ENCODE data around the gene PNLIPRP1.

The PNLIPRP1 gene

GRCh38 chr10:116590590-116591444 lies at the start of gene PNLIPRP1:
TSS of gene PNLIPRP1 (plus strand) at chr10:116590959. CDS start at chr10:116591130, 171 bp downstream.
- DNase-seq, result no peak

DNA sequence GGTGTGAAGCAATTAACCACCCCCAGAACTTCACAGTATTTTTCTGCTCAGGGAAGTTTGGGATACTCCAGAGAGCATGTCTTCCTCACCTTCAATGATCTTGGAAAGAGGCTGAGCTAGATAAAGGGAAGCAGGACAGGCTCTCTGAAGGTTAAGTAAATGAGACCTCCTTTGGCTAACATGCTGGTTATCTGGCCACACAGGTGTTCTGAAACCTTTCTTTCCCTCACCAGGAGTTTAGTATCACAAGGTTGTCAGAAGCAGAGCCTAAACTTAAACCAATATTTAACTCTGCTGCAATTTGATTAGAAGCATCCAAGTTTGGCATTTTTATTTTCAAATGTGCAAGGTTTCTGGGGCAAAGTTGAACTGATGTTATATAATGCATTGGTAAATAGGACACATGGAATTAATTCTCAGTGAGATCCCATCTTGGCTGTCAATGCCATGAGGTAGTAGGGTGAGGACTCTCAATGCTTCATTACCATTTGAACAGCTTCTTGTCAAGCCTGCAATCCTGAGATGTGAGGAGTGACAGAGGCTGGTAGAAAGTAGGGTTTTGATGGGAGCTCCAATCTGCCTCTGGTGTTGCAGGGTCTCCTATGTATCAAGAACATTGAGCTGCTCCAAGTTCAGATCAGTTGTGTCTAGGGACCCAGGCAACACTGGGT lies 48.6 kb upstream of the PNLIPRP1 start:
- DNase-seq, result no peak

- DNase-seq, result no peak
These were observed 45.6 kb upstream of the PNLIPRP1 start for GRCh38 chr10:116545122-116545521.

- DNase-seq, result no peak
These were observed 45.0 kb upstream of the PNLIPRP1 start, which contains the start of gene PNLIP for GRCh38 chr10:116545756-116546155. TSS of gene PNLIP (plus strand) at chr10:116545931. CDS start at chr10:116546093, 162 bp downstream.

- DNase-seq, result no peak
These were observed 42.5 kb upstream of the PNLIPRP1 start for GRCh38 chr10:116548301-116548700.

- no peak for DNase-seq
These were observed 37.3 kb upstream of the PNLIPRP1 start for GRCh38 chr10:116553378-116553980.

GRCh38 chr10:116554628-116555027 lies 36.1 kb upstream of the PNLIPRP1 start:
- DNase-seq, result no peak

- no peak for DNase-seq
These were observed 34.9 kb upstream of the PNLIPRP1 start for GRCh38 chr10:116555880-116556279.

- DNase-seq, result no peak
These were observed 33.4 kb upstream of the PNLIPRP1 start for GRCh38 chr10:116557305-116557880.

GRCh38 chr10:116565534-116565933 lies 25.2 kb upstream of the PNLIPRP1 start:
- no peak for DNase-seq

- no peak for DNase-seq
These were observed 23.8 kb upstream of the PNLIPRP1 start for GRCh38 chr10:116566932-116567331.

- no peak for DNase-seq
These were observed 23.4 kb upstream of the PNLIPRP1 start for GRCh38 chr10:116567335-116567734.

DNA sequence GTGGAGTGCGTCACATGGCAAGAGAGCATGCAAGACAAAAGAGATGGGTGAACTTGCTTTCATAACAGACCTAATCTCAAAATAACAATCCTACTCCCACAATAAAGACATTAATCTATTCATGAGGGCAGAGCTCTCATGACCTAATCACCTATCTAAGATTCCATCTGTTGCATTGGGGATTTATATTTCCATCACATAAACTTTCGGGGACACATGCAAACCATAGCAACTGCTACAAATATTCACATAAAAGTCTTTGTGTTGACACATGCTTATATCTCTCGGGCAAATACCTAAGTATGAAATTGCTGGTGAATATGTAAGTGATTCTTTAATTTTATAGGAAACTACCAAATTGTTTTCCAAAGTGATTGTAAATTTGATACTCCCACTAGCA lies 16.0 kb upstream of the PNLIPRP1 start:
- no peak for DNase-seq

- no peak for DNase-seq
These were observed 2.7 kb upstream of the PNLIPRP1 start for GRCh38 chr10:116587878-116588591.

- no peak for DNase-seq
These were observed 1.8 kb upstream of the PNLIPRP1 start for GRCh38 chr10:116588995-116589394.

DNA sequence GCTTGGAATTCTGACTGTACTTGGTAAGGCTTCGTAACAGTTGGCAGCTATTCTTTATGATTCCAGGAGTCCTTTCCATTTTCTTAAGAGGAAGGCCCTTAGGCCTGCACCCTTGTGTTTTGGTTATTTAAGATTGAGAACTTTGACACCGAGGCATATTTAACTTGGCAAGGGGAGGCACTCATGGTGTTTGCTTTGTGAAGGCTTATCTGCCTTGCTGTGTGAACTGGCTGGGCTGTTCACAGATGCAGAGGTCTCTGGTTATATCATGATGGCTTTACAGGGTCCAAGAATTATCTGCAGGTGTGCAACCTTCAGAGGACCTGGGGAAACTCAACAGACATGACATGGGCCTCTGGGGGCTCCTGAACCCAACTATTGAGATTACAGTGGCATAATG lies 833 bp upstream of the PNLIPRP1 start:
- DNase-seq, result no peak

DNA sequence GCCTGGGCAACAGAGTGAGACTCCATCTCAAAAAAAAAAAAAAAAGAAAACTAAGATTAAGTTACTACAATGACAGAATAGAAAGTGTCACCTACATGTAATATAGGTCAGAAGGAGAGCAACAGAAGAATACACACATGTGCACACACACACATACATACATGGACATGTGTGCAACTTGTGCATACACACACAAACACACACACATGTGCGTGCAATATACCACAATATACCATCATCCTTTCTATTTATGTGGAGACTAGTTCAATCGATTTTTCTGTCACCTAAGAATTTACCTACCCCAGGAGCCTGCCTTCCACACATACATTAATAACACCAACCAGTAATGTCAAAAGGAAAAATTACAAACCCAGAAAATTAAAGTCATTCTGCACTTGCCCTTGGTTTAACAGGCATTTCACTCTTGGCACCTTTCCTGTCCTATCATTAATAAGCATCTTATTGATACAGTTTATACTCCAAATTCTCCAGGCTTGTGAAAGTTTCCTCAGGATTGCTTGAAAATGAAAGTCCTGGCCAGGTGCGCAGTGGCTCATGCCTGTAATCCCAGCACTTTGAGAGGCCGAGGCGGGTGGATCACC lies 2.5 kb downstream of the PNLIPRP1 start:
- DNase-seq, result no peak

DNA sequence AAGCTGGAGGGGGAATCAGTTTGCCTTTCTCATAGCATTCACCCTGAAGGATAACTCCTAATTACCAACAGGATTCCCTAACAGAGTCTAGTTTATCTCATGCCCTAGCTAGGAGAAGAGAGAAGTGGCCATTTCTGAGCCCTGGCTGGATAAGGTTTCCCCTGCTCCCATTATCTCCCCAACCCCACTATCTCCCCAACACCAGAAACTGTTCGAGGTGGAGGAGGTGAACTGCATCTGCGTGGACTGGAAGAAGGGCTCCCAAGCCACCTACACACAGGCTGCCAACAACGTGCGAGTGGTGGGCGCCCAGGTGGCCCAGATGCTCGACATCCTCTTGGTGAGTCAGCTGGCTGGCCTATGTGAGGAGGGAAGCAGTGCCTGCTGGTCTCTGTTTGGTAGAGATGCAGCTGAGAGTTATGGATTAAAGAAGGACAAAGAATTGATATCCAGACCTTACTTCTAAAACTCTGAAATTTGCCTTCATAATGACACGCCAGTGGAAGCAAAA lies 3.8 kb downstream of the PNLIPRP1 start:
- no peak for DNase-seq

GRCh38 chr10:116596062-116596461 lies 5.3 kb downstream of the PNLIPRP1 start:
- DNase-seq, result no peak

DNA sequence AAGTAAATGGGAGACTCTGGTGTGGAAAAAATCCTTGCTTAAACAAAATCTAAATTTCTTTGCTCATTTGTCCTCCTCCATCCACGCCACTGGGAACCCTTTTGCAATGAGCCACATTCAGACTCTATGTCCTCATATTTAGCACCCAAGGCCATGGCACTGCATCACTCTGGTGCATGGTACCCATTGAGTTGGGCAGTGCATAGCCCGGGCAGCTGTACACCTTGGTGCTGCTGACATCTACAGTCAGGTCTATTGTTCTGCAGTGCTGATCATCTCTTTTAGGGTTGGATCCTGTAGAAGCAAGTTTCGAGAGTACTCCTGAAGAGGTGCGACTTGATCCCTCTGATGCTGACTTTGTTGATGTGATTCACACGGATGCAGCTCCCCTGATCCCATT lies 6.8 kb downstream of the PNLIPRP1 start:
- no peak for DNase-seq

DNA sequence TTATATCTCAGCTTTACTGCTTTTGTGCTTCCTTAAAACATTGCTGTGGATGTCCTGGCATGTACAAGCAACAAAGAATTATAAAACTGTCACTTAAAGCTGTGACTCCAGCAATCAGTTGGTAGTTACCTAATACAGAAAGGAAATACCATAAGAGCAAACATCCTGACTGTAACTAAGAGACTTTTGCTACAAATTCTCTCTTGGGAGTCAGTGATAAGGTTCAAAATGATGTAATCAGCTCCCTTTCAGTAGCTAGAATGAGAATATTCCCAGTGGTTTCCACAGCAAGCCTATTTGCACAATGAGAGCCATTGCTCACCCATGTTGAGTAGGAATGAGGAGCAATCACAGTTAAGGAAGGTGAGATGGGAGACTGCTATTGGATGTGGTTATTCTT lies 7.6 kb downstream of the PNLIPRP1 start:
- DNase-seq, result no peak

- no peak for DNase-seq
These were observed 9.2 kb downstream of the PNLIPRP1 start for GRCh38 chr10:116599991-116600390.

Data from stimulated activated CD4-positive, alpha-beta T cell treated with anti-CD3 and anti-CD28 coated beads, Interleukin-15, amount 100 ng/mL, for 24 hours (primary cell).